Prostate gland (tissue), 2 donors: ENCODE data around the gene ANP32B.

Source experiments
- POLR2A ChIP-seq: fragments of 450-650 bp; IDR thresholded peaks from one replicate; pipeline ENCODE4 v1.6.1; 2016; ENCODE audit warnings: antibody characterized with exemption, mild to moderate bottlenecking
- POLR2AphosphoS5 ChIP-seq: sonication (generic); formaldehyde crosslinking; IDR thresholded peaks from one replicate; pipeline ENCODE4 v1.6.1; 2017; ENCODE audit warnings: antibody characterized with exemption
- TF ChIP-seq, protein P1 (sequence below), 4 experiments: fragments of 200-600 bp in 2 of 4; fragments of 450-650 bp in 2 of 4; sonication (generic) in 2 of 4; IDR thresholded peaks; 1 replicate in 3 of 4; 2 replicates in 1 of 4; pipeline ENCODE4 v1.5.1; 2016 to 2019; ENCODE audit warnings: antibody characterized with exemption in 4 of 4, mild to moderate bottlenecking in 2 of 4, moderate library complexity in 2 of 4

DNA sequence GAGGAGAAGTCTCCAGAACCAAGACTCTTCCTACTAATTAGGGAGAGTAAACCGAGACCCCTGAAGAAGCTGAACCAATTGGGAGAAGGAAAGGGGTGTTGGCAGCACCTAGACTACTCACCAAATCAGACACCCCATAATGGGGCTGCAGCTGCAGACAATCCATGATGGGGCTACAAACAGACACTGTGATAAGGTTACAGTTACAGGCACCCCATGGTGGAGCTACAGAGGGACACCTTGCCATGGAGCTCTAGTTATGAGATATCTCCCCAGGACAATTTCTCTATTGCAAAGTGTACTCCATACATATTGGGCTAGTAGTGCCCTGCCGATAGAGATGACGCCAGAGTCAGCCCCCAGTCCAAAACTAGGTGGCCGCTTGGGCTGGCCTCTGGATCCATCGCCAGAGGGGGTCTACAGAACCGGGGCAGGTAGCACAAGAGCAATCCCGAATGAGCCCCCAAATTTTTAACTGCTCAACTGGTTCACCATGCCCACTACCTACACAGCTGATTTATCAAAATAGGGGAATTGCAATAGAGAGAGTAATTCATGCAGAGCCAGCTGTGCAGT is 71.3 kb downstream of the ANP32B start:
- TF ChIP-seq POLR2AphosphoS5 (no peak), POLR2A (no peak)
- TF ChIP-seq, protein P1, sequence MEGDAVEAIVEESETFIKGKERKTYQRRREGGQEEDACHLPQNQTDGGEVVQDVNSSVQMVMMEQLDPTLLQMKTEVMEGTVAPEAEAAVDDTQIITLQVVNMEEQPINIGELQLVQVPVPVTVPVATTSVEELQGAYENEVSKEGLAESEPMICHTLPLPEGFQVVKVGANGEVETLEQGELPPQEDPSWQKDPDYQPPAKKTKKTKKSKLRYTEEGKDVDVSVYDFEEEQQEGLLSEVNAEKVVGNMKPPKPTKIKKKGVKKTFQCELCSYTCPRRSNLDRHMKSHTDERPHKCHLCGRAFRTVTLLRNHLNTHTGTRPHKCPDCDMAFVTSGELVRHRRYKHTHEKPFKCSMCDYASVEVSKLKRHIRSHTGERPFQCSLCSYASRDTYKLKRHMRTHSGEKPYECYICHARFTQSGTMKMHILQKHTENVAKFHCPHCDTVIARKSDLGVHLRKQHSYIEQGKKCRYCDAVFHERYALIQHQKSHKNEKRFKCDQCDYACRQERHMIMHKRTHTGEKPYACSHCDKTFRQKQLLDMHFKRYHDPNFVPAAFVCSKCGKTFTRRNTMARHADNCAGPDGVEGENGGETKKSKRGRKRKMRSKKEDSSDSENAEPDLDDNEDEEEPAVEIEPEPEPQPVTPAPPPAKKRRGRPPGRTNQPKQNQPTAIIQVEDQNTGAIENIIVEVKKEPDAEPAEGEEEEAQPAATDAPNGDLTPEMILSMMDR (IDR thresholded peaks at IDR 0.05), result no peak
